Measurements from ENCODE around the gene RASAL2. TPM values are rescaled to one million over a fixed set of nuclear protein-coding genes. Genes with fewer than 3 reads are reported as not detected.
A peak's percentile ranks its signal among the peaks of the same experiment; 100 is the strongest.

The RASAL2 gene
- polyA plus RNA-seq, 1 experiment = 21.4 TPM

- no peak for DNase-seq (ENCODE audit: low read depth, low spot score)
- H3K9me3 ChIP-seq (ENCODE audit: control insufficient read depth, insufficient read depth, low read length) = no peaks in the 10 kb centered on the region
- H3K4me3 ChIP-seq (ENCODE audit: low read depth, low read length) = no peak overlapping the region
- H3K27ac ChIP-seq (ENCODE audit: low read depth, low read length) = no peak overlapping the region
- ChIA-PET POLR2A (interaction anchor here (0.6 kb wide), 1 partner anchor 11 kb away, joined by 3 read pairs; no protein-coding TSS in a partner anchor), CTCF (interaction anchor here (0.9 to 1.0 kb wide), 2 partner anchors 12 to 196 kb away, joined by 4 to 5 read pairs; no protein-coding TSS in a partner anchor)
- TF ChIP-seq CTCF (IDR thresholded peaks at IDR 0.05; ENCODE audit: low read depth, low read length) = no peak
- H3K27me3 ChIP-seq (ENCODE audit: control insufficient read depth, insufficient read depth, low read length) = peaks cover 3% of the 10 kb centered on the region
These were observed 412.3 kb downstream of the RASAL2 start for GRCh38 chr1:178506177-178506576.

GRCh38 chr1:178506669-178507068 is 412.8 kb downstream of the RASAL2 start:
- peaks cover 3% of the 10 kb centered on the region for H3K27me3 ChIP-seq (ENCODE audit: control insufficient read depth, insufficient read depth, low read length)
- ChIA-PET CTCF (interaction anchor here (0.7 kb wide), 2 partner anchors 65 to 66 kb away, joined by 3 read pairs; no protein-coding TSS in a partner anchor), POLR2A (interaction anchor here (0.6 kb wide), 1 partner anchor 10 kb away, joined by 3 read pairs; no protein-coding TSS in a partner anchor)
- no peak overlapping the region for H3K4me3 ChIP-seq (ENCODE audit: low read depth, low read length)
- H3K9me3 ChIP-seq (ENCODE audit: control insufficient read depth, insufficient read depth, low read length) = no peaks in the 10 kb centered on the region
- DNase-seq (ENCODE audit: low read depth, low spot score) = no peak
- H3K27ac ChIP-seq (ENCODE audit: low read depth, low read length) = no peak overlapping the region
- no peak for TF ChIP-seq CTCF (IDR thresholded peaks at IDR 0.05; ENCODE audit: low read depth, low read length)

GRCh38 chr1:178509414-178510007 is 415.6 kb downstream of the RASAL2 start:
- H3K27me3 ChIP-seq (ENCODE audit: control insufficient read depth, insufficient read depth, low read length) = no peaks in the 10 kb centered on the region
- H3K9me3 ChIP-seq (ENCODE audit: control insufficient read depth, insufficient read depth, low read length) = no peaks in the 10 kb centered on the region; the same call in 1 of the 2 replicates
- TF ChIP-seq CTCF (IDR thresholded peaks at IDR 0.05; ENCODE audit: low read depth, low read length) = no peak
- H3K4me3 ChIP-seq (ENCODE audit: low read depth, low read length) = no peak overlapping the region
- ChIA-PET CTCF (interaction anchor here (7.5 kb wide), 1 partner anchor 8 kb away, joined by 59 read pairs; no protein-coding TSS in a partner anchor), POLR2A (no interaction called here)
- DNase-seq (ENCODE audit: low read depth, low spot score) = no peak
- no peak overlapping the region for H3K27ac ChIP-seq (ENCODE audit: low read depth, low read length)

- ChIA-PET POLR2A (interaction anchor here (0.6 kb wide), 1 partner anchor 98 kb away, joined by 3 read pairs; no protein-coding TSS in a partner anchor), CTCF (interaction anchor here (1.5 to 7.5 kb wide), 2 partner anchors 9 to 211 kb away, joined by 5 to 59 read pairs; no protein-coding TSS in a partner anchor)
- no peaks in the 10 kb centered on the region; the same call in 1 of the 2 replicates for H3K9me3 ChIP-seq (ENCODE audit: control insufficient read depth, insufficient read depth, low read length)
- peak; percentile 11 for DNase-seq (ENCODE audit: low read depth, low spot score)
- no peak for TF ChIP-seq CTCF (IDR thresholded peaks at IDR 0.05; ENCODE audit: low read depth, low read length)
- no peaks in the 10 kb centered on the region for H3K27me3 ChIP-seq (ENCODE audit: control insufficient read depth, insufficient read depth, low read length)
- no peak overlapping the region for H3K27ac ChIP-seq (ENCODE audit: low read depth, low read length)
- no peak overlapping the region for H3K4me3 ChIP-seq (ENCODE audit: low read depth, low read length)
These were observed 416.3 kb downstream of the RASAL2 start for GRCh38 chr1:178510155-178510554.

Data from AG04450 (cell line).